ENCODE measurements around the gene PIEZO2.

Gene PIEZO2

DNA sequence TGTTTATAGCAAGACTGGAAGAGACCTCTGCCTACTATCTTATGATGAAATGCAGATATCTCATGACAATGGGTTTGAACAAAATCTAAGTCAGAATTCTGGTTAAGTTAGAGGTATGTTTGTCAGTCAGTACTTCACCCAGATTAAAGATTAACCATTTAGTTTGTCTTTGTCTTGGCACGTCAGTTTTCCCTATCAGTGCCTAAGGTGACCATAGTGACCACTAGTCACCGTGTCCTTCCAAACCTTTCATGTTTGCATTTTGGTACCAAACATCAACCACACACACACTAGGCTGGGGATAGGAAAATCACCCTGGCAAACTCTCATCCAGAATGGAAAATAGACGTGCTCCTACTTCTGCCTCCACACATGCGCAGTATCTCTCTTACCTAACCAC lies 248.9 kb downstream of the PIEZO2 start:
- Histone ChIP-seq H3K9ac (ENCODE audit: low read length) (no peak overlapping the region), H3K9me3 (ENCODE audit: low read length) (no peaks in the 10 kb centered on the region), H3K4me1 (ENCODE audit: insufficient read depth, low read length) (no peaks in the 10 kb centered on the region), H3K27ac (ENCODE audit: low read depth, low read length) (no peak overlapping the region), H3K4me3 (ENCODE audit: low read depth in 1 of 2, low read length in 2 of 2) (no peak overlapping the region), H3K27me3 (ENCODE audit: control insufficient read depth in 1 of 2, insufficient read depth in 2 of 2, low read length in 2 of 2) (no peaks in the 10 kb centered on the region), H3K36me3 (ENCODE audit: insufficient read depth, low read length) (no peaks in the 10 kb centered on the region)

DNA sequence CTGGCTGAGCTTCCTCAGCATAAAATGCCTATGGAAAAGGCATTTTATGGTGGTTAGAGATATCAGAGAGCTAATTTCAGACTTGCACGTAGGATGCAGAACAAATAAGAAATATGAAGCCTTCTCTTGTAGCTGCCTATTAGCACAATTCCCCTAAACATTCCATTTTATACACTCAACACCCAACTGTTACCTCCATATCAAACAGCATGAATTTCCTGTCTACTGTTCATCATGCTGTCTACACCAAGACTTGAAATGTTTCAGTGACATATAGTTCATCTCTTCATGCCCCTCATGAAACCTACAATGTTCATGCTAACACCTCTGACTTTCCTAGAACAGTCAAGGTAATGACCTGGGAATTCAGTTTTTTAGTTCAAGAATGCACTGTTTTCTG lies 249.9 kb downstream of the PIEZO2 start:
- Histone ChIP-seq H3K4me3 (ENCODE audit: low read depth in 1 of 2, low read length in 2 of 2) (no peak overlapping the region), H3K36me3 (ENCODE audit: insufficient read depth, low read length) (no peaks in the 10 kb centered on the region), H3K9ac (ENCODE audit: low read length) (no peak overlapping the region), H3K27ac (ENCODE audit: low read depth, low read length) (no peak overlapping the region), H3K27me3 (ENCODE audit: control insufficient read depth in 1 of 2, insufficient read depth in 2 of 2, low read length in 2 of 2) (no peaks in the 10 kb centered on the region), H3K4me1 (ENCODE audit: insufficient read depth, low read length) (no peaks in the 10 kb centered on the region), H3K9me3 (ENCODE audit: low read length) (no peaks in the 10 kb centered on the region)

- H3K27ac ChIP-seq (ENCODE audit: low read depth, low read length): no peak overlapping the region
- no peak overlapping the region for H3K9ac ChIP-seq (ENCODE audit: low read length)
- no peaks in the 10 kb centered on the region for H3K9me3 ChIP-seq (ENCODE audit: low read length)
- H3K27me3 ChIP-seq (ENCODE audit: control insufficient read depth in 1 of 2, insufficient read depth in 2 of 2, low read length in 2 of 2): no peaks in the 10 kb centered on the region
- peaks cover 4% of the 10 kb centered on the region for H3K4me1 ChIP-seq (ENCODE audit: insufficient read depth, low read length)
- no peak overlapping the region for H3K4me3 ChIP-seq (ENCODE audit: low read depth in 1 of 2, low read length in 2 of 2)
- no peaks in the 10 kb centered on the region for H3K36me3 ChIP-seq (ENCODE audit: insufficient read depth, low read length)
Measured at GRCh38 chr18:10898417-10898974, 250.9 kb downstream of the PIEZO2 start.

- H3K27ac ChIP-seq (ENCODE audit: low read depth, low read length): no peak overlapping the region
- peaks cover 7% of the 10 kb centered on the region for H3K4me1 ChIP-seq (ENCODE audit: insufficient read depth, low read length)
- H3K4me3 ChIP-seq (ENCODE audit: low read depth in 1 of 2, low read length in 2 of 2): no peak overlapping the region
- no peak overlapping the region for H3K9ac ChIP-seq (ENCODE audit: low read length)
- H3K27me3 ChIP-seq (ENCODE audit: control insufficient read depth in 1 of 2, insufficient read depth in 2 of 2, low read length in 2 of 2): no peaks in the 10 kb centered on the region
- no peaks in the 10 kb centered on the region for H3K36me3 ChIP-seq (ENCODE audit: insufficient read depth, low read length)
- H3K9me3 ChIP-seq (ENCODE audit: low read length): no peaks in the 10 kb centered on the region
Measured at GRCh38 chr18:10896851-10897250, 252.5 kb downstream of the PIEZO2 start.

- H3K36me3 ChIP-seq (ENCODE audit: insufficient read depth, low read length): no peaks in the 10 kb centered on the region
- no peak overlapping the region for H3K27ac ChIP-seq (ENCODE audit: low read depth, low read length)
- H3K9ac ChIP-seq (ENCODE audit: low read length): no peak overlapping the region
- H3K4me3 ChIP-seq (ENCODE audit: low read depth in 1 of 2, low read length in 2 of 2): no peak overlapping the region
- H3K27me3 ChIP-seq (ENCODE audit: control insufficient read depth in 1 of 2, insufficient read depth in 2 of 2, low read length in 2 of 2): no peaks in the 10 kb centered on the region
- peaks cover 7% of the 10 kb centered on the region for H3K4me1 ChIP-seq (ENCODE audit: insufficient read depth, low read length)
- H3K9me3 ChIP-seq (ENCODE audit: low read length): no peaks in the 10 kb centered on the region
Measured at GRCh38 chr18:10895976-10896375, 253.4 kb downstream of the PIEZO2 start.

GRCh38 chr18:10894501-10894900 lies 254.9 kb downstream of the PIEZO2 start:
- Histone ChIP-seq H3K36me3 (ENCODE audit: insufficient read depth, low read length) (no peaks in the 10 kb centered on the region), H3K9me3 (ENCODE audit: low read length) (no peaks in the 10 kb centered on the region), H3K27me3 (ENCODE audit: control insufficient read depth in 1 of 2, insufficient read depth in 2 of 2, low read length in 2 of 2) (no peaks in the 10 kb centered on the region), H3K27ac (ENCODE audit: low read depth, low read length) (no peak overlapping the region), H3K4me1 (ENCODE audit: insufficient read depth, low read length) (peaks cover 7% of the 10 kb centered on the region), H3K9ac (ENCODE audit: low read length) (no peak overlapping the region), H3K4me3 (ENCODE audit: low read depth in 1 of 2, low read length in 2 of 2) (no peak overlapping the region)

DNA sequence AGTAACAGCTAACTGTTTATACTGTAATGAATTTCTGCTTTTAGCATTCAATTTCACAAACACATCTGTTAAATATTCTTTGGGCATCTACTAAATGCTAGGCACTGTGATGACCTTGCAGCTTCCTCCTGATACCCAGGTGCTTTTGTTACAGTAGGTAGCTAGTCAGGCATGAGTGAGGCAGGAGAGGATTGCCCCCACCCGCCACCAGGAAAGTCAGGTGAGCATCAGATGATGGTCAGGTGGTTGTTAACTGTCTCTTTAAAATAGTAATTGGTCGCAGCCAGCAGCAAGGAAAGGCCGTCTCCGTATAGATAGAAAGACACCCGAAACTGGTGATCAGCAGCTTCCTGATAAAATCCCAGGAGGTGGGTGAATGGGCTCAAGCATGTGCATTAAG lies 255.6 kb downstream of the PIEZO2 start:
- H3K9me3 ChIP-seq (ENCODE audit: low read length): no peaks in the 10 kb centered on the region

GRCh38 chr18:10893196-10893595 lies 256.2 kb downstream of the PIEZO2 start:
- Histone ChIP-seq H3K27ac (ENCODE audit: low read depth, low read length) (no peak overlapping the region), H3K27me3 (ENCODE audit: control insufficient read depth in 1 of 2, insufficient read depth in 2 of 2, low read length in 2 of 2) (no peaks in the 10 kb centered on the region), H3K4me1 (ENCODE audit: insufficient read depth, low read length) (peaks cover 7% of the 10 kb centered on the region)

More for the DNA sequence above, 255.6 kb downstream of the PIEZO2 start:
- Histone ChIP-seq H3K4me1 (ENCODE audit: insufficient read depth, low read length) (peaks cover 7% of the 10 kb centered on the region), H3K27ac (ENCODE audit: low read depth, low read length) (no peak overlapping the region), H3K36me3 (ENCODE audit: insufficient read depth, low read length) (no peaks in the 10 kb centered on the region), H3K4me3 (ENCODE audit: low read depth in 1 of 2, low read length in 2 of 2) (no peak overlapping the region), H3K9ac (ENCODE audit: low read length) (no peak overlapping the region), H3K27me3 (ENCODE audit: control insufficient read depth in 1 of 2, insufficient read depth in 2 of 2, low read length in 2 of 2) (no peaks in the 10 kb centered on the region)

GRCh38 chr18:10892786-10893185 lies 256.6 kb downstream of the PIEZO2 start:
- no peaks in the 10 kb centered on the region for H3K9me3 ChIP-seq (ENCODE audit: low read length)
- no peak overlapping the region for H3K4me3 ChIP-seq (ENCODE audit: low read depth in 1 of 2, low read length in 2 of 2)
- H3K27ac ChIP-seq (ENCODE audit: low read depth, low read length): no peak overlapping the region
- H3K9ac ChIP-seq (ENCODE audit: low read length): no peak overlapping the region
- H3K27me3 ChIP-seq (ENCODE audit: control insufficient read depth in 1 of 2, insufficient read depth in 2 of 2, low read length in 2 of 2): no peaks in the 10 kb centered on the region
- no peaks in the 10 kb centered on the region for H3K36me3 ChIP-seq (ENCODE audit: insufficient read depth, low read length)
- H3K4me1 ChIP-seq (ENCODE audit: insufficient read depth, low read length): peaks cover 7% of the 10 kb centered on the region

More at GRCh38 chr18:10893196-10893595, 256.2 kb downstream of the PIEZO2 start:
- H3K9ac ChIP-seq (ENCODE audit: low read length): no peak overlapping the region
- H3K36me3 ChIP-seq (ENCODE audit: insufficient read depth, low read length): no peaks in the 10 kb centered on the region
- H3K9me3 ChIP-seq (ENCODE audit: low read length): no peaks in the 10 kb centered on the region
- no peak overlapping the region for H3K4me3 ChIP-seq (ENCODE audit: low read depth in 1 of 2, low read length in 2 of 2)

DNA sequence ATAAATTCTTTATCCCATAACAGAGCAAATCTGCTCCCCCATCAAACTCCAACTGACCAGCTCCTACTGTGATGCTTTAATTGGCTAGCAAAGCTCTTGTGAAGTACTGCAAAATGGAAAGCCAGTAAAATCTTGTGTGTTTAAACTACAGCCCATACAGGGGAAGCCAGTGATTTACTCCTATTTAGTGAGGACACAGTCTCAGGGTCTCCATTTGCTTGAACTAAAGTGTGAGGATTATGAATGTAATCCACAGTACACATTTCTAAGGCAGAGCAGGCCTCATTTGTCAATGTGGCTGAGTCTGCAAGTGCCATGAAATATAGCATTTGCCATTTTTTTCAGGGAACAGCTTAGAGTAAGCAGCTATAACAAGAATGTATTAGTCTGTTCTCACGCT lies 259.3 kb downstream of the PIEZO2 start:
- peaks cover 7% of the 10 kb centered on the region for H3K4me1 ChIP-seq (ENCODE audit: insufficient read depth, low read length)
- no peaks in the 10 kb centered on the region for H3K36me3 ChIP-seq (ENCODE audit: insufficient read depth, low read length)
- no peaks in the 10 kb centered on the region for H3K27me3 ChIP-seq (ENCODE audit: control insufficient read depth in 1 of 2, insufficient read depth in 2 of 2, low read length in 2 of 2)
- no peak overlapping the region for H3K4me3 ChIP-seq (ENCODE audit: low read depth in 1 of 2, low read length in 2 of 2)
- no peaks in the 10 kb centered on the region for H3K9me3 ChIP-seq (ENCODE audit: low read length)
- no peak overlapping the region for H3K27ac ChIP-seq (ENCODE audit: low read depth, low read length)
- no peak overlapping the region for H3K9ac ChIP-seq (ENCODE audit: low read length)

DNA sequence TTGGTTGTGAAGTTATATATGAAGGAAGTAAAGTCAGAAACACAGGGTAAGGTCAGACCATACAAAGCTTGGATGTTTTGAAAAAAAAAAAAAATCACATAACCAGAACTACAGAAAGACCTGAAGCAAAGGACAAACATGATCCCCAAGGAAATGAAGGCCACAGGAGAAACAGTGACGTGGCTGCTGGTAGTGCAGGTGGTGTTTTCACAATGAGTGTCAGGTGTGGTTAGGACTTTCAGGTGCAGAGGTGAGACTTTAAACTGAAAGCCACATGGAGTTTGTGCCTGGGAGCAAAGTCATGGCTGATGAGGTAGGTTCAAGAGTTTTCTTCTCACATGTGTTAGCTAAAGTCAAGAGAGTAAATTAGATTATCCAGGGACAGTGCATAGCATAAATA lies 270.7 kb downstream of the PIEZO2 start:
- Histone ChIP-seq H3K27me3 (ENCODE audit: control insufficient read depth in 1 of 2, insufficient read depth in 2 of 2, low read length in 2 of 2) (no peaks in the 10 kb centered on the region), H3K27ac (ENCODE audit: low read depth, low read length) (no peak overlapping the region), H3K4me1 (ENCODE audit: insufficient read depth, low read length) (no peaks in the 10 kb centered on the region), H3K4me3 (ENCODE audit: low read depth in 1 of 2, low read length in 2 of 2) (no peak overlapping the region), H3K36me3 (ENCODE audit: insufficient read depth, low read length) (no peaks in the 10 kb centered on the region), H3K9ac (ENCODE audit: low read length) (no peak overlapping the region), H3K9me3 (ENCODE audit: low read length) (no peaks in the 10 kb centered on the region)

- Histone ChIP-seq H3K4me3 (ENCODE audit: low read depth in 1 of 2, low read length in 2 of 2) (no peak overlapping the region), H3K27ac (ENCODE audit: low read depth, low read length) (no peak overlapping the region), H3K27me3 (ENCODE audit: control insufficient read depth in 1 of 2, insufficient read depth in 2 of 2, low read length in 2 of 2) (no peaks in the 10 kb centered on the region), H3K4me1 (ENCODE audit: insufficient read depth, low read length) (no peaks in the 10 kb centered on the region), H3K9ac (ENCODE audit: low read length) (no peak overlapping the region), H3K36me3 (ENCODE audit: insufficient read depth, low read length) (no peaks in the 10 kb centered on the region), H3K9me3 (ENCODE audit: low read length) (no peaks in the 10 kb centered on the region)
Measured at GRCh38 chr18:10877987-10878386, 271.4 kb downstream of the PIEZO2 start.

Measured in muscle layer of colon (tissue), 2 donors.